Gastroesophageal sphincter (tissue), 4 donors: ENCODE data around the gene FIBP. TPM values are rescaled to one million over a fixed set of nuclear protein-coding genes. Genes with fewer than 3 reads are reported as not detected.

ENCODE experiments used
- ATAC-seq: fragments of 150-250 bp; one replicate; pipeline ENCODE4 v1.9.1; 2016; ENCODE audit warnings: mild to moderate bottlenecking, moderate library complexity
- H3K27ac ChIP-seq, 4 donors: fragments of 200-600 bp; sonication (generic) in 3 of 4; 1 replicate in 3 of 4; 2 replicates in 1 of 4; pipeline ENCODE4 v1.5.1; 2016 to 2019
- H3K27me3 ChIP-seq: fragments of 200-600 bp; sonication (generic); one replicate; pipeline ENCODE4 v1.5.1; 2019
- H3K36me3 ChIP-seq, 2 donors: fragments of 200-600 bp; sonication (generic); one replicate each; pipeline ENCODE4 v1.5.1; 2019; ENCODE audit warnings: control low read depth in 1 of 2
- H3K4me1 ChIP-seq, 3 donors: fragments of 200-600 bp; sonication (generic); 1 replicate in 2 of 3; 2 replicates in 1 of 3; pipeline ENCODE4 v1.5.1; 2016 to 2019; ENCODE audit warnings: control low read depth in 2 of 3
- H3K4me3 ChIP-seq, 2 donors: fragments of 200-600 bp; sonication (generic); one replicate each; pipeline ENCODE4 v1.5.1; 2019; ENCODE audit warnings: mild to moderate bottlenecking in 1 of 2, moderate library complexity in 1 of 2
- H3K9me3 ChIP-seq, 3 donors: fragments of 200-600 bp; sonication (generic); one replicate each; pipeline ENCODE4 v1.5.1; 2017 to 2019; ENCODE audit warnings: control low read depth in 2 of 3
- EP300 ChIP-seq: sonication (generic); formaldehyde crosslinking; IDR thresholded peaks from one replicate; pipeline ENCODE4 v1.6.1; 2017; ENCODE audit warnings: antibody characterized with exemption, mild to moderate bottlenecking
- POLR2A ChIP-seq, 2 donors: fragments of 450-650 bp; IDR thresholded peaks; one replicate each; pipeline ENCODE4 v1.6.1; 2017; ENCODE audit warnings: antibody characterized with exemption in 2 of 2, mild to moderate bottlenecking in 2 of 2, moderate library complexity in 1 of 2
- POLR2AphosphoS5 ChIP-seq: sonication (generic); formaldehyde crosslinking; IDR thresholded peaks from one replicate; pipeline ENCODE4 v1.6.1; 2017; ENCODE audit warnings: antibody characterized with exemption
- WGBS, 2 donors: methylation state at CpG; one replicate each; pipeline ENCODE4 v1.1.5; 2018; ENCODE audit warnings: low coverage in 1 of 2; 5-methylcytosine and 5-hydroxymethylcytosine counted together
- total RNA-seq, 4 donors: library from RNA; depleted of rRNA; stranded (reverse); fragments of >200 nt; gene quantifications; one replicate each; pipeline ENCODE4 v1.1.0, GENCODE V29; 2016
- TF ChIP-seq, protein P1 (sequence below), 4 experiments: fragments of 200-600 bp in 2 of 4; fragments of 450-650 bp in 2 of 4; sonication (generic) in 1 of 4; IDR thresholded peaks; one replicate each; pipeline ENCODE4 v1.5.1; 2017 to 2019; ENCODE audit warnings: antibody characterized with exemption in 4 of 4, mild to moderate bottlenecking in 2 of 4, moderate library complexity in 2 of 4

The FIBP gene
- 10 to 100 TPM; 35.2 to 62.3 (median 54.6) TPM for total RNA-seq

DNA sequence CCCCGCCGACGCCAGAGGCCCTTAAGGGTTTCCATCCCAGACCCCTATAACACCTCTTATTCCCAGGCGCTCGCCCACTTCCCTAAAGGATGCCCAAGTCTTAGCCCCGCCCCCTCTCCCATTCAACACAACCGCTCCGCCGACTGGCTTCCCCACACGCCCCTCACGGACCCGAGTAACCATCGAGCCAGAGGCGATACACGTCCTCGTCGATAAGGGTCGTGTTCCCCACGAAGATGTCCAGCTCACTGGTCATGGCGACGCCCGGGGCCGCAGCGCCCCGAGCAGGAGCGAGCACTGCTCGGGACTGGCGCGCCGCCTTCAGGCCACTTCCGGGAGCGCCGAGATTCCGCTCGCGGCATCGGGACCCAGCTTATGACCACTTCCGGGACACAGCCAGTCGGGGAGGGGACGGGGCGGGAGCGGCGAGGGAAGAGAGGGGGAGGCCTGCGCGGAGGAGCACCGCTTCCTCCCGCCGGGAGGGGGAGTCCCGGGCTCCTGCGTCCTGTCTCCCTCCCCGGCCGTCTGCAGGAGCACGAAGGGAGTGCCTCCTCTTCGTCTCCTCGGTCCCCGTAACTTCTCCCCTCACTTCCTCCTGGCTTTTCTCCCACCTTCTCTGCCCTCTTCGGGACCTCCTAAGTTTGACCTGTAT is at the start of gene FIBP:
Gene FIBP (minus strand): TSS at position 309 of the 652 bp plus-strand sequence. CDS start 53 bp downstream, at position 256.
- H3K4me1 ChIP-seq = peaks cover 0 to 78% (median 40%) of the 10 kb centered on the region in 3 donors
- WGBS, 2 donors = 0% methylated on average over 11 to 12 of the region's 57 CpGs
- peak within 1 kb of the TSS; percentile 92 to 99 (median 98) for H3K27ac ChIP-seq
- TF ChIP-seq EP300 = no peak
- TF ChIP-seq, protein P1, sequence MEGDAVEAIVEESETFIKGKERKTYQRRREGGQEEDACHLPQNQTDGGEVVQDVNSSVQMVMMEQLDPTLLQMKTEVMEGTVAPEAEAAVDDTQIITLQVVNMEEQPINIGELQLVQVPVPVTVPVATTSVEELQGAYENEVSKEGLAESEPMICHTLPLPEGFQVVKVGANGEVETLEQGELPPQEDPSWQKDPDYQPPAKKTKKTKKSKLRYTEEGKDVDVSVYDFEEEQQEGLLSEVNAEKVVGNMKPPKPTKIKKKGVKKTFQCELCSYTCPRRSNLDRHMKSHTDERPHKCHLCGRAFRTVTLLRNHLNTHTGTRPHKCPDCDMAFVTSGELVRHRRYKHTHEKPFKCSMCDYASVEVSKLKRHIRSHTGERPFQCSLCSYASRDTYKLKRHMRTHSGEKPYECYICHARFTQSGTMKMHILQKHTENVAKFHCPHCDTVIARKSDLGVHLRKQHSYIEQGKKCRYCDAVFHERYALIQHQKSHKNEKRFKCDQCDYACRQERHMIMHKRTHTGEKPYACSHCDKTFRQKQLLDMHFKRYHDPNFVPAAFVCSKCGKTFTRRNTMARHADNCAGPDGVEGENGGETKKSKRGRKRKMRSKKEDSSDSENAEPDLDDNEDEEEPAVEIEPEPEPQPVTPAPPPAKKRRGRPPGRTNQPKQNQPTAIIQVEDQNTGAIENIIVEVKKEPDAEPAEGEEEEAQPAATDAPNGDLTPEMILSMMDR (IDR thresholded peaks at IDR 0.05) = peak; percentile 88 to 96 (median 90)
- peak; percentile 90 for TF ChIP-seq POLR2AphosphoS5
- peak; percentile 87 to 94 for TF ChIP-seq POLR2A (IDR thresholded peaks at IDR 0.05)
- H3K9me3 ChIP-seq = no peaks in the 10 kb centered on the region
- peaks cover 0 to 32% of the 10 kb centered on the region in 2 donors for H3K36me3 ChIP-seq
- peak; percentile 83 for ATAC-seq
- H3K27me3 ChIP-seq = no peaks in the 10 kb centered on the region
- H3K4me3 ChIP-seq = peak within 1 kb of the TSS; percentile 46 to 76

DNA sequence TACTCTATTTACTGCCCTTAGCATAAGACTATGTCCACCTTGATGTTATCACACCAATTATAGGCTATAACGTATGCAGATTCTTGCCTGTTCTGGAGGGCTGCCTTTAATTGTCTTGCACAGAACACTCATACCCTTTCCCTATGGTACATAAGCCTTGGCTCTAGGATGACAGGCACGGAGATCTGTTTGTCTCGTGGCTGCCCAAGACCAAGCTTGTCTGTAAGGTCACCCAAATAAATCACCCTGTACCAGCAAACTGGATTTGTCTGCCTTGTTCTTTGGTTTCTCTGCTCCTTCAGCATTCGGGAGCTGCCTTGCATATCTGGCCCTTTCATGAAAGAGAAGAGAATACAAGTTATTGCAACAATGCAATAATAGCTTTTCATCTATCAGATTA is 49.5 kb upstream of the FIBP start:
- H3K27me3 ChIP-seq = peaks cover 29% of the 10 kb centered on the region
- ATAC-seq = no peak
- H3K4me3 ChIP-seq = no peak overlapping the region
- no peaks in the 10 kb centered on the region for H3K9me3 ChIP-seq
- H3K4me1 ChIP-seq = no peaks in the 10 kb centered on the region
- no peak overlapping the region for H3K27ac ChIP-seq
- no peak for TF ChIP-seq POLR2A (IDR thresholded peaks at IDR 0.05)
- TF ChIP-seq, protein P1 (IDR thresholded peaks at IDR 0.05) = no peak
- TF ChIP-seq POLR2AphosphoS5 = no peak
- no peak for TF ChIP-seq EP300
- no peaks in the 10 kb centered on the region for H3K36me3 ChIP-seq
- 39 to 74% methylated on average over 2 to 4 of the region's 4 CpGs for WGBS, 2 donors

DNA sequence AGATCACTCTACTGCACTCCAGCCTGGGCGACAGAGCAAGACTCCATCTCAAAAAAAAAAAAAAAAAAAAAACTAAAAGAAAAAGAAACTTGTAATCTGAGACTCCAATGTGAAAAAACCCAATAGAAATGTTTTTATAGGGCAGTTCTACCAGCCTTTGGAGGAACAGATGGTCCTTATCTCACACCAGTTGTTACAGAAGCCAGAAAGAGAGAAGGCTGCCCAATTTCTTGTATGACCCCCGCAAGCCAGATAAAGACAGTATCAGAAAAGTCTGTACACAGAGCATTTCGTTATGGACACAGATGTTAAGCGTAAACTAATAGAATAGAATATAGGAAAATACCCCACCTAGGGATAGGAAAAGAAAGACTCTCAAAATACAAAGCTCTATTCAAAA is 45.7 kb upstream of the FIBP start:
- Histone ChIP-seq H3K9me3 (no peaks in the 10 kb centered on the region), H3K4me3 (no peak overlapping the region), H3K36me3 (no peaks in the 10 kb centered on the region), H3K4me1 (no peaks in the 10 kb centered on the region), H3K27me3 (peaks cover 23% of the 10 kb centered on the region), H3K27ac (no peak overlapping the region)
- 38 to 64% methylated on average over 4 of the region's 4 CpGs for WGBS, 2 donors
- TF ChIP-seq POLR2AphosphoS5 (no peak), POLR2A (IDR thresholded peaks at IDR 0.05) (no peak), EP300 (no peak)
- TF ChIP-seq, protein P1 (IDR thresholded peaks at IDR 0.05) = no peak
- no peak for ATAC-seq

DNA sequence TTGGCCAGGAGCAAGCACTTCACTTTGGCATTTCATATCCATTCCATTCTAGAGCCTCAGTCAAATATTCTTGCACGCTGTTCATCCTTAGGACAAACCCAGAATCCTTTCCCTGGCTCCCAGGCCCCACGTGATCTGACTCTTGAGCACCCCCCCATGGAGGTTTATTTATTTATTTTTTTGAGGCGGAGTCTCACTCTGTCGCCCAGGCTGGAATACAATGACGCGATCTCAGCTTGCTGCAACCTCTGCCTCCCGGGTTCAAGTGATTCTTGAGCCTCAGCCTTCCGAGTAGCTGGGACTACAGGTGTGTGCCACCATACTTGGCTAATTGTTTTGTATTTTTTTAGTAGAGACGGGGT is 44.3 kb upstream of the FIBP start:
- H3K9me3 ChIP-seq = no peaks in the 10 kb centered on the region
- TF ChIP-seq POLR2AphosphoS5 (no peak), EP300 (no peak), POLR2A (IDR thresholded peaks at IDR 0.05) (no peak)
- TF ChIP-seq, protein P1 (IDR thresholded peaks at IDR 0.05) = no peak
- H3K36me3 ChIP-seq = no peaks in the 10 kb centered on the region
- H3K4me3 ChIP-seq = no peak overlapping the region
- no peak for ATAC-seq
- H3K27me3 ChIP-seq = peaks cover 15% of the 10 kb centered on the region
- 22 to 100% methylated on average over 1 to 7 of the region's 9 CpGs for WGBS, 2 donors
- no peak overlapping the region for H3K27ac ChIP-seq
- H3K4me1 ChIP-seq = no peaks in the 10 kb centered on the region
